ENCODE data around the gene AGBL1. TPM values are rescaled to one million over a fixed set of nuclear protein-coding genes. Genes with fewer than 3 reads are reported as not detected.

AGBL1 gene
- total RNA-seq, 2 donors from 2014 or later = 0.23 to 0.91 TPM

- no peaks in the 10 kb centered on the region for H3K36me3 ChIP-seq
- no peak overlapping the region for H3K4me3 ChIP-seq
- H3K4me1 ChIP-seq (replicated peaks) = no peaks in the 10 kb centered on the region
- intact Hi-C loops (cut with DNase I) = no loop called here
- no peak for DNase-seq (ENCODE audit: low spot score)
- no peaks in the 10 kb centered on the region for H3K9me3 ChIP-seq
- no peak for TF ChIP-seq POLR2A (IDR thresholded peaks at IDR 0.05)
- no peak for TF ChIP-seq CTCF (IDR thresholded peaks at IDR 0.05)
- TF ChIP-seq POLR2AphosphoS5 (IDR thresholded peaks at IDR 0.05) = no peak
- no peaks in the 10 kb centered on the region for H3K27me3 ChIP-seq (replicated peaks; ENCODE audit: insufficient read depth)
- WGBS = 93% methylated on average over 3 of the region's 3 CpGs
- H3K27ac ChIP-seq = no peak overlapping the region
Measured at GRCh38 chr15:86329311-86330013, 249.8 kb downstream of the AGBL1 start.

GRCh38 chr15:86333819-86334218 is 254.1 kb downstream of the AGBL1 start:
- TF ChIP-seq CTCF (IDR thresholded peaks at IDR 0.05) (no peak), POLR2A (IDR thresholded peaks at IDR 0.05) (no peak), POLR2AphosphoS5 (IDR thresholded peaks at IDR 0.05) (no peak)
- H3K9me3 ChIP-seq = no peaks in the 10 kb centered on the region
- intact Hi-C loops (cut with DNase I) = no loop called here

GRCh38 chr15:86336051-86336788 is 256.5 kb downstream of the AGBL1 start:
- no peaks in the 10 kb centered on the region for H3K36me3 ChIP-seq
- no peak for DNase-seq (ENCODE audit: low spot score)
- no peaks in the 10 kb centered on the region for H3K4me1 ChIP-seq (replicated peaks)
- no peak overlapping the region for H3K27ac ChIP-seq
- no peaks in the 10 kb centered on the region for H3K9me3 ChIP-seq
- no peaks in the 10 kb centered on the region for H3K27me3 ChIP-seq (replicated peaks; ENCODE audit: insufficient read depth)
- 80% methylated on average over 6 of the region's 6 CpGs for WGBS
- no peak for TF ChIP-seq POLR2AphosphoS5 (IDR thresholded peaks at IDR 0.05)
- no peak for TF ChIP-seq CTCF (IDR thresholded peaks at IDR 0.05)
- no peak for TF ChIP-seq POLR2A (IDR thresholded peaks at IDR 0.05)
- intact Hi-C loops (cut with DNase I) = no loop called here
- H3K4me3 ChIP-seq = no peak overlapping the region

More at GRCh38 chr15:86333819-86334218, 254.1 kb downstream of the AGBL1 start:
- Histone ChIP-seq H3K27me3 (replicated peaks; ENCODE audit: insufficient read depth) (no peaks in the 10 kb centered on the region), H3K4me1 (replicated peaks) (no peaks in the 10 kb centered on the region), H3K4me3 (no peak overlapping the region), H3K36me3 (no peaks in the 10 kb centered on the region), H3K27ac (no peak overlapping the region)
- no peak for DNase-seq (ENCODE audit: low spot score)

- H3K9me3 ChIP-seq = no peaks in the 10 kb centered on the region
- H3K27ac ChIP-seq = no peak overlapping the region
- H3K27me3 ChIP-seq (replicated peaks; ENCODE audit: insufficient read depth) = no peaks in the 10 kb centered on the region
- intact Hi-C loops (cut with DNase I) = no loop called here
- H3K36me3 ChIP-seq = no peaks in the 10 kb centered on the region
- 87% methylated on average over 2 of the region's 2 CpGs for WGBS
- no peak overlapping the region for H3K4me3 ChIP-seq
- TF ChIP-seq POLR2A (IDR thresholded peaks at IDR 0.05) (no peak), POLR2AphosphoS5 (IDR thresholded peaks at IDR 0.05) (no peak), CTCF (IDR thresholded peaks at IDR 0.05) (no peak)
- no peak for DNase-seq (ENCODE audit: low spot score)
- H3K4me1 ChIP-seq (replicated peaks) = no peaks in the 10 kb centered on the region
Measured at GRCh38 chr15:86337071-86337470, 257.4 kb downstream of the AGBL1 start.

Data from prostate gland (tissue), 2 donors.